ENCODE data around the gene CADM2. TPM values are rescaled to one million over a fixed set of nuclear protein-coding genes. Genes with fewer than 3 reads are reported as not detected.
"Not testable (repeated sequence)": the region's sequence is repeated elsewhere in the genome, so short reads cannot be mapped to it uniquely, and the experiment has no call there.

Gene CADM2
- total RNA-seq, 1 donor from 2014 or later, result 3.3 TPM

DNA sequence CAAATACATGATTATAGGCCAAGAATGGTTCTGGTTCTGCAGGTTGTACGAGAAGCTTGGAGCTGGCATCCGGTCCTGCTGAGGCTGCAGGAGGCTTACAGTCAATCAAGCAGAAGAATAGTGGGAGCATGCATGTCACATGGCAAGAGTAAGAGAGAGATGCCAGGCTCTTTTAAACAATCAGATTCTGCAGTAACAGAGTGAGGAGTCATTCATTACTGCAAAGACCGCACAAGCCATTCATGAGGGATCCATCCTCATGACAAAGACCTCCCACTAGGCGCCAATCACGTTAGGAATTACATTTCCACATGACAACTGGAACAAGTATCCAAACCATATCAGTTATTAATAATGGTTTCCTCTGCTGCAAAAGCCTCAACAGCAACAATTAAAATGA lies 536.8 kb downstream of the CADM2 start:
- Mint-ChIP-seq H3K27me3 (ENCODE audit: low read depth) (peaks cover under 1% of the 10 kb centered on the region), H3K4me3 (no peak overlapping the region), H3K36me3 (no peaks in the 10 kb centered on the region), H3K27ac (no peak overlapping the region), H3K4me1 (no peaks in the 10 kb centered on the region), H3K9me3 (no peaks in the 10 kb centered on the region)
- TF ChIP-seq CTCF (IDR thresholded peaks at IDR 0.05; ENCODE audit: unreplicated experiment), result no peak
- no peak for DNase-seq (ENCODE audit: low spot score in 2 of 2, unreplicated experiment in 2 of 2)

GRCh38 chr3:85498177-85498576 lies 539.4 kb downstream of the CADM2 start:
- DNase-seq (ENCODE audit: low spot score in 2 of 2, unreplicated experiment in 2 of 2), result no peak
- Mint-ChIP-seq H3K27ac (no peak overlapping the region), H3K4me1 (peaks cover 6% of the 10 kb centered on the region), H3K36me3 (no peaks in the 10 kb centered on the region), H3K9me3 (no peaks in the 10 kb centered on the region), H3K4me3 (no peak overlapping the region), H3K27me3 (ENCODE audit: low read depth) (peaks cover 2% of the 10 kb centered on the region)
- TF ChIP-seq CTCF (IDR thresholded peaks at IDR 0.05; ENCODE audit: unreplicated experiment), result no peak

DNA sequence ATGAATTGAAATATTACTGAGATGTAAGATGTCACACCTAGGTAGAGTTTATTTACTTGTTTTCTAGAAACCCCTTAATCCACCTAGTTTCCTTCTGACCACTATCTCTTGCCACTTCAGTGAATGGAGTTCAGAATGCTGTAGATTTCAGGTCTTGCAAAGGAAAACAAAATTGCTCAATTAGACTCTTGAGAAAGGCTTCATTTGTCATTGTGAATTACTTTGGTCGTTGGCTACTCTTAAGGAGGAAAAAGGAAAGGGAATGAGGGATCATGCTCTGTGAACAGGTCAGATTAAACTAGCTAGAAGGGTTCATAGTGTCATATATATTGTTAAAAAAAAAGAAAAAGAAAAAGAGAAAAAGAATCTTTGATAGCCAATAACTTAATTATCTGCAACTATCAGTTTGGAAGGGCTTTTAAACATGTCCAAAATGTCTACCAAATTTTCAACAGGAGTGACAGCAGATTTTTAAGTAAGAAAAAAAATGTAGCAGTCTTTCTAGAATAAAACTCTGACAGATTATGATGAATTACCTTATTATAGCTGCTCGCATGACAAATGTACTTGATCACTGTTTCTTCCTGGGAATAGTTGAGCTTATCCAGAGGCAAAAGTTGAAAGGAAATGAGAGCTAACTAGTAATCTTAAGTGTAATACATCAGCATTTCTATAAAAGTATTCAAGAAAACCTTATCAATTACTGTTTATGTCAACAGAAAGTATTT lies 543.5 kb downstream of the CADM2 start:
- peaks cover 16% of the 10 kb centered on the region for H3K4me1 Mint-ChIP-seq
- peaks cover 2% of the 10 kb centered on the region for H3K27me3 Mint-ChIP-seq (ENCODE audit: low read depth)
- H3K36me3 Mint-ChIP-seq, result no peaks in the 10 kb centered on the region
- no peaks in the 10 kb centered on the region for H3K9me3 Mint-ChIP-seq
- TF ChIP-seq CTCF (IDR thresholded peaks at IDR 0.05; ENCODE audit: unreplicated experiment), result no peak
- no peak for DNase-seq (ENCODE audit: low spot score in 2 of 2, unreplicated experiment in 2 of 2)
- no peak overlapping the region for H3K4me3 Mint-ChIP-seq
- no peak overlapping the region for H3K27ac Mint-ChIP-seq

- peak in 1 of 2 experiments; percentile 60 for DNase-seq (ENCODE audit: low spot score in 2 of 2, unreplicated experiment in 2 of 2)
- not testable (repeated sequence) for H3K27me3 Mint-ChIP-seq (ENCODE audit: low read depth); H3K36me3 Mint-ChIP-seq; H3K9me3 Mint-ChIP-seq
- Mint-ChIP-seq H3K4me3 (peak overlapping the region; percentile 68), H3K4me1 (peaks cover 29% of the 10 kb centered on the region), H3K27ac (peak overlapping the region; percentile 51)
These were observed 545.5 kb downstream of the CADM2 start for GRCh38 chr3:85504129-85504784.

- Mint-ChIP-seq H3K4me1 (peaks cover 29% of the 10 kb centered on the region), H3K4me3 (peak overlapping the region; percentile 68), H3K27ac (peak overlapping the region; percentile 67)
- H3K36me3 Mint-ChIP-seq; H3K27me3 Mint-ChIP-seq (ENCODE audit: low read depth); H3K9me3 Mint-ChIP-seq: not testable (repeated sequence)
- DNase-seq (ENCODE audit: low spot score in 2 of 2, unreplicated experiment in 2 of 2), result peak in 1 of 2 experiments; percentile 51
These were observed 546.2 kb downstream of the CADM2 start for GRCh38 chr3:85504785-85505511.

- not testable (repeated sequence) for H3K27me3 Mint-ChIP-seq (ENCODE audit: low read depth); H3K36me3 Mint-ChIP-seq; DNase-seq (ENCODE audit: low spot score in 2 of 2, unreplicated experiment in 2 of 2); H3K4me3 Mint-ChIP-seq; H3K9me3 Mint-ChIP-seq; H3K27ac Mint-ChIP-seq
- peaks cover 31% of the 10 kb centered on the region for H3K4me1 Mint-ChIP-seq
These were observed 548.3 kb downstream of the CADM2 start for GRCh38 chr3:85507052-85507451.

DNA sequence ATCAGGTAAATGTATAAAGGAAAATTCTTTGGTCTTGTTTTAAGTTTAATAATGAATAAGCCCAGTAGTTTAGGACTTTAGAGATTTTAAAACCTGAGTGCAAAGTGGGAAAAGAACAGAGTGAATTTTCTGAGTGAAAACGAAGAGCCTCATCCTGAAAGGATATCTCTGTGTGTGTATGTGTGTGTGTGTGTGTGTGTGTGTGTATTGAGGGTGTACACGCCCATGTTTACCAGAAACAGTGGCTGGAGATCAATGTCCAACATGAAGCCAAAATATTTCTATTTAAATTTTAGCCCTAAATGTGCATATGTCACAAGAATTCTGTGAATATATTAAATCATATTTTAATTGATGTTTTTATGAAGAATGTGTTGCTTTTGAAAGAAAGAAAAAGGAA lies 549.9 kb downstream of the CADM2 start:
- Mint-ChIP-seq H3K36me3 (no peaks in the 10 kb centered on the region), H3K4me1 (peaks cover 29% of the 10 kb centered on the region), H3K4me3 (no peak overlapping the region), H3K9me3 (no peaks in the 10 kb centered on the region), H3K27ac (no peak overlapping the region), H3K27me3 (ENCODE audit: low read depth) (no peaks in the 10 kb centered on the region)
- no peak for TF ChIP-seq CTCF (IDR thresholded peaks at IDR 0.05; ENCODE audit: unreplicated experiment)
- DNase-seq (ENCODE audit: low spot score in 2 of 2, unreplicated experiment in 2 of 2), result no peak
